Keratinocyte (primary cell): Measurements from ENCODE around the gene TAOK2. TPM values are rescaled to one million over a fixed set of nuclear protein-coding genes. Genes with fewer than 3 reads are reported as not detected.
"Not testable (repeated sequence)": the region's sequence is repeated elsewhere in the genome, so short reads cannot be mapped to it uniquely, and the experiment has no call there.

Experiments
- DNase-seq: peaks from one replicate; pipeline ENCODE4 v3.0.0-alpha.2; 2011; ENCODE audit warnings: low read depth, missing footprints, low spot score
- FAIRE-seq: peaks from 2 replicates; lab custom pipeline; 2011; peaks lifted over from hg19 to GRCh38; lab: Jason Lieb, UNC
- H2AFZ ChIP-seq: 2 replicates; pipeline ENCODE4 v1.6.0; 2012; ENCODE audit warnings: low read length, control low read depth, inconsistent platforms; ENCODE audit not compliant: control insufficient read depth
- H3K27ac ChIP-seq: 2 replicates; pipeline ENCODE4 v1.5.1; 2011; ENCODE audit warnings: low read length; ENCODE audit not compliant: control insufficient read depth, insufficient read depth
- H3K27me3 ChIP-seq: 3 replicates; pipeline ENCODE4 v1.6.0; 2011; ENCODE audit warnings: low read length; ENCODE audit not compliant: control insufficient read depth, insufficient read depth; ENCODE audit errors: extremely low read depth
- H3K36me3 ChIP-seq, 2 experiments: 2 replicates in 1 of 2; 3 replicates in 1 of 2; pipeline ENCODE4 v1.5.1; 2011; ENCODE audit warnings: low read length in 2 of 2, mild to moderate bottlenecking in 1 of 2; ENCODE audit not compliant: control insufficient read depth in 2 of 2, insufficient read depth in 2 of 2; ENCODE audit errors: extremely low read depth in 1 of 2
- H3K4me1 ChIP-seq: 3 replicates; pipeline ENCODE4 v1.5.1; 2011; ENCODE audit warnings: low read length; ENCODE audit not compliant: control insufficient read depth, insufficient read depth; ENCODE audit errors: extremely low read depth
- H3K4me2 ChIP-seq: 3 replicates; pipeline ENCODE4 v1.6.0; 2011; ENCODE audit warnings: low read depth, low read length; ENCODE audit not compliant: control insufficient read depth, insufficient read depth; ENCODE audit errors: extremely low read depth
- H3K4me3 ChIP-seq, 3 experiments: fragments of 200-600 bp in 1 of 3; sonication (generic) in 1 of 3; 2 replicates in 2 of 3; 3 replicates in 1 of 3; pipeline ENCODE4 v1.5.1; 2011 to 2016; ENCODE audit warnings: low read length in 3 of 3, mild to moderate bottlenecking in 3 of 3, control low read depth in 2 of 3, inconsistent platforms in 1 of 3, low read depth in 1 of 3, mixed read lengths in 1 of 3, mixed run types in 1 of 3, moderate library complexity in 1 of 3; ENCODE audit not compliant: control insufficient read depth in 2 of 3, insufficient read depth in 2 of 3; ENCODE audit errors: extremely low read depth in 1 of 3
- H3K79me2 ChIP-seq: 2 replicates; pipeline ENCODE4 v1.6.0; 2012; ENCODE audit warnings: low read length; ENCODE audit not compliant: control insufficient read depth, insufficient read depth
- H3K9ac ChIP-seq: 3 replicates; pipeline ENCODE4 v1.6.0; 2011; ENCODE audit warnings: low read length; ENCODE audit not compliant: control insufficient read depth, insufficient read depth; ENCODE audit errors: extremely low read depth
- H3K9me1 ChIP-seq: 3 replicates; pipeline ENCODE4 v1.6.0; 2011; ENCODE audit warnings: low read length; ENCODE audit not compliant: control insufficient read depth, insufficient read depth; ENCODE audit errors: extremely low read depth
- H3K9me3 ChIP-seq: 2 replicates; pipeline ENCODE4 v1.5.1; 2012; ENCODE audit warnings: low read depth, low read length; ENCODE audit not compliant: control insufficient read depth
- H4K20me1 ChIP-seq: 3 replicates; pipeline ENCODE4 v1.6.0; 2011; ENCODE audit warnings: low read length; ENCODE audit not compliant: control insufficient read depth, insufficient read depth; ENCODE audit errors: extremely low read depth
- CTCF ChIP-seq, 3 experiments: IDR thresholded peaks in 1 of 3; conservative IDR thresholded peaks in 1 of 3; optimal IDR thresholded peaks in 1 of 3; 2 replicates in 2 of 3; 3 replicates in 1 of 3; pipeline versions ENCODE3 to v1.5.1; 2011; ENCODE audit warnings: low read length in 3 of 3, mild to moderate bottlenecking in 3 of 3, moderate library complexity in 2 of 3, control low read depth in 1 of 3, inconsistent platforms in 1 of 3; ENCODE audit not compliant: insufficient read depth in 2 of 3; ENCODE audit errors: extremely low read depth in 1 of 3
- EZH2 ChIP-seq: IDR thresholded peaks from one replicate; pipeline ENCODE4 v1.6.1; 2012; ENCODE audit warnings: inconsistent platforms, mild to moderate bottlenecking, low read length, moderate library complexity
- dilution Hi-C: fragments of 300-500 bp; cut with MboI; formaldehyde crosslinking; loops from one replicate; pipeline ENCODE4 v1.7.0; 2020; ENCODE audit warnings: low sequenced_read_pairs; ENCODE audit not compliant: extremely low pct_ligation_motif_present
- polyA plus RNA-seq, 5 experiments: library from polyadenylated mRNA; depleted of rRNA in 3 of 5; stranded (reverse) in 3 of 5; stranded (forward) in 1 of 5; unstranded in 1 of 5; fragments of >200 nt; gene quantifications; 1 replicate in 1 of 5; 2 replicates in 3 of 5; 3 replicates in 1 of 5; pipeline versions ENCODE4 v1.2.1 to v1.2.3, GENCODE V29; 2011 to 2012; ENCODE audit warnings: missing spikeins in 2 of 5, low read depth in 1 of 5, low replicate concordance in 1 of 5

The TAOK2 gene
- polyA plus RNA-seq, 1 donor (not counting 4 experiments of a cell fraction or from before 2014, with no cell fraction given), result 13.8 TPM

GRCh38 chr16:29927070-29927905, 46.4 kb upstream of the TAOK2 start:
- peaks cover 19% of the 10 kb centered on the region for H3K79me2 ChIP-seq
- H3K9me1 ChIP-seq, result no peaks in the 10 kb centered on the region
- H2AFZ ChIP-seq, result peak overlapping the region; percentile 97
- TF ChIP-seq CTCF (optimal IDR thresholded peaks at IDR 0.05 in 1 of 3, IDR thresholded peaks at IDR 0.05 in 1 of 3, conservative IDR thresholded peaks at IDR 0.05 in 1 of 3; ENCODE audit: extremely low read depth in 1 of 3, insufficient read depth in 2 of 3, low read length in 3 of 3) (no peak), EZH2 (no peak)
- peak overlapping the region; percentile 93 for H3K4me2 ChIP-seq
- peaks cover 5 to 10% of the 10 kb centered on the region in 2 experiments for H3K36me3 ChIP-seq
- no peaks in the 10 kb centered on the region for H3K9me3 ChIP-seq
- peak overlapping the region; percentile 80 for H3K9ac ChIP-seq
- H3K4me3 ChIP-seq, result peak overlapping the region in 2 of 3 experiments; percentile 81 to 86
- dilution Hi-C loops, result no loop called here
- peaks cover 4% of the 10 kb centered on the region for H4K20me1 ChIP-seq
- DNase-seq (no peak), FAIRE-seq (no peak)
- H3K4me1 ChIP-seq, result peaks cover 14% of the 10 kb centered on the region
- peak overlapping the region; percentile 65 for H3K27ac ChIP-seq
- H3K27me3 ChIP-seq, result no peaks in the 10 kb centered on the region

- H3K9me1 ChIP-seq, H3K4me1 ChIP-seq, H2AFZ ChIP-seq, dilution Hi-C loops, H3K27ac ChIP-seq, H3K9ac ChIP-seq, H4K20me1 ChIP-seq, FAIRE-seq, H3K36me3 ChIP-seq, DNase-seq, H3K4me3 ChIP-seq, H3K79me2 ChIP-seq, H3K9me3 ChIP-seq, H3K4me2 ChIP-seq, H3K27me3 ChIP-seq: not testable (repeated sequence)
Observed at GRCh38 chr16:29931750-29932149, 41.9 kb upstream of the TAOK2 start.
